ENCODE measurements around the gene STIP1. TPM values are rescaled to one million over a fixed set of nuclear protein-coding genes. Genes with fewer than 3 reads are reported as not detected.

The STIP1 gene
- total RNA-seq, 3 donors from 2014 or later: 49.4 to 118 (median 80.3) TPM

- H3K9me3 ChIP-seq: no peaks in the 10 kb centered on the region
- H3K4me3 ChIP-seq: no peak overlapping the region
- intact Hi-C loops (cut with DNase I, micrococcal nuclease): loop anchor here in 1 of 2 donors (10.0 kb wide), 1 partner anchor 61 kb away; the partner anchor contains the start of genes FKBP2 and PPP1R14B
- no peak for TF ChIP-seq CTCF (IDR thresholded peaks at IDR 0.05)
- ATAC-seq: no peak
- peaks cover 4% of the 10 kb centered on the region for H3K36me3 ChIP-seq (ENCODE audit: low read depth)
- peaks cover 25% of the 10 kb centered on the region for H3K4me1 ChIP-seq (ENCODE audit: low read depth)
- DNase-seq: no peak
Measured at GRCh38 chr11:64183890-64184289, 2.1 kb upstream of the STIP1 start.

- Histone ChIP-seq H3K9me3 (no peaks in the 10 kb centered on the region), H3K36me3 (ENCODE audit: low read depth) (peaks cover 4% of the 10 kb centered on the region), H3K4me3 (peak overlapping the region; percentile 91), H3K4me1 (ENCODE audit: low read depth) (peaks cover 29% of the 10 kb centered on the region)
- DNase-seq (peak in 2 of 3 donors; percentile 86 to 92), ATAC-seq (peak; percentile 58)
- intact Hi-C loops (cut with DNase I, micrococcal nuclease): loop anchor here in 1 of 2 donors (10.0 kb wide), 1 partner anchor 60 kb away; the partner anchor contains the start of genes FKBP2 and PPP1R14B
- peak; percentile 23 for TF ChIP-seq CTCF (IDR thresholded peaks at IDR 0.05)
Measured at GRCh38 chr11:64185175-64185692, 737 bp upstream of the STIP1 start.

GRCh38 chr11:64186492-64187165 lies 658 bp downstream of the STIP1 start:
- Histone ChIP-seq H3K9me3 (no peaks in the 10 kb centered on the region), H3K36me3 (ENCODE audit: low read depth) (peaks cover 4% of the 10 kb centered on the region), H3K4me1 (ENCODE audit: low read depth) (peaks cover 26% of the 10 kb centered on the region), H3K4me3 (peak overlapping the region; percentile 91)
- intact Hi-C loops (cut with DNase I, micrococcal nuclease): loop anchor here in 1 of 2 donors (10.0 kb wide), 1 partner anchor 58 kb away; the partner anchor contains the start of genes FKBP2 and PPP1R14B
- DNase-seq (peak in 1 of 3 donors; percentile 67), ATAC-seq (no peak)
- TF ChIP-seq CTCF (IDR thresholded peaks at IDR 0.05): no peak

- Histone ChIP-seq H3K4me3 (no peak overlapping the region), H3K9me3 (no peaks in the 10 kb centered on the region), H3K4me1 (ENCODE audit: low read depth) (peaks cover 7% of the 10 kb centered on the region), H3K36me3 (ENCODE audit: low read depth) (peaks cover 8% of the 10 kb centered on the region)
- ATAC-seq: no peak
- no peak for TF ChIP-seq CTCF (IDR thresholded peaks at IDR 0.05)
- intact Hi-C loops (cut with DNase I, micrococcal nuclease): no loop called here
- no peak for DNase-seq
Measured at GRCh38 chr11:64192434-64192833, 6.5 kb downstream of the STIP1 start.

- no peak for TF ChIP-seq CTCF (IDR thresholded peaks at IDR 0.05)
- DNase-seq (no peak), ATAC-seq (no peak)
- Histone ChIP-seq H3K4me3 (no peak overlapping the region), H3K36me3 (ENCODE audit: low read depth) (peaks cover 11% of the 10 kb centered on the region), H3K4me1 (ENCODE audit: low read depth) (no peaks in the 10 kb centered on the region), H3K9me3 (no peaks in the 10 kb centered on the region)
- intact Hi-C loops (cut with DNase I, micrococcal nuclease): no loop called here
Measured at GRCh38 chr11:64196626-64197025, 10.7 kb downstream of the STIP1 start.

Data from mucosa of descending colon (tissue), 3 donors.